ENCODE results near the gene LHPP.

- TF ChIP-seq CTCF (IDR thresholded peaks at IDR 0.05; ENCODE audit: low read length) (no peak), EZH2 (IDR thresholded peaks at IDR 0.05; ENCODE audit: borderline replicate concordance, low read length) (no peak)
These were observed 47.4 kb downstream of the LHPP start for GRCh38 chr10:124508907-124509454.
